ENCODE data around the gene SP7. TPM values are rescaled to one million over a fixed set of nuclear protein-coding genes. Genes with fewer than 3 reads are reported as not detected.

Gene SP7
- total and polyA plus RNA-seq, 2 experiments from 2014 or later: 0.17 TPM; not detected in 1

Other genes starting within 250 kb of the SP7 start
- gene IGFBP6, start 238.7 kb downstream of the SP7 start, total RNA-seq (2014; rRNA removed; shearing (Covaris generic)): 14.1 and 16.6 TPM in 2 replicates
- 14.7 and 17.6 TPM in 2 replicates for gene IGFBP6, start 238.7 kb downstream of the SP7 start, polyA plus RNA-seq (2016; fragmentation: Nextera tagmentation; extraction: Ambion mirVana)
- not detected in 2 replicates for gene SOAT2, start 232.9 kb downstream of the SP7 start, total RNA-seq (2014; rRNA removed; shearing (Covaris generic))
- not detected in 2 replicates for gene SOAT2, start 232.9 kb downstream of the SP7 start, polyA plus RNA-seq (2016; fragmentation: Nextera tagmentation; extraction: Ambion mirVana)
- gene ZNF740, start 155.6 kb downstream of the SP7 start, total RNA-seq (2014; rRNA removed; shearing (Covaris generic)): 13.0 and 13.2 TPM in 2 replicates
- 1.3 and 2.6 TPM in 2 replicates for gene ZNF740, start 155.6 kb downstream of the SP7 start, polyA plus RNA-seq (2016; fragmentation: Nextera tagmentation; extraction: Ambion mirVana)
- 3.6 and 7.1 TPM in 2 replicates for gene CSAD, start 155.4 kb downstream of the SP7 start, total RNA-seq (2014; rRNA removed; shearing (Covaris generic))
- 3.1 and 3.2 TPM in 2 replicates for gene CSAD, start 155.4 kb downstream of the SP7 start, polyA plus RNA-seq (2016; fragmentation: Nextera tagmentation; extraction: Ambion mirVana)
- gene ITGB7, start 129.1 kb downstream of the SP7 start, total RNA-seq (2014; rRNA removed; shearing (Covaris generic)): 0.39 TPM in 1 of 2 replicates, not detected in the other
- gene ITGB7, start 129.1 kb downstream of the SP7 start, polyA plus RNA-seq (2016; fragmentation: Nextera tagmentation; extraction: Ambion mirVana): 0.32 and 0.43 TPM in 2 replicates
- gene RARG, start 104.1 kb downstream of the SP7 start, total RNA-seq (2014; rRNA removed; shearing (Covaris generic)): 39.3 and 50.2 TPM in 2 replicates
- gene RARG, start 104.1 kb downstream of the SP7 start, polyA plus RNA-seq (2016; fragmentation: Nextera tagmentation; extraction: Ambion mirVana): 16.4 and 18.5 TPM in 2 replicates
- 39.6 and 56.5 TPM in 2 replicates for gene ESPL1, start 68.1 kb downstream of the SP7 start, total RNA-seq (2014; rRNA removed; shearing (Covaris generic))
- gene ESPL1, start 68.1 kb downstream of the SP7 start, polyA plus RNA-seq (2016; fragmentation: Nextera tagmentation; extraction: Ambion mirVana): 12.7 and 13.2 TPM in 2 replicates
- 199 and 225 TPM in 2 replicates for gene PFDN5, start 40.8 kb downstream of the SP7 start, total RNA-seq (2014; rRNA removed; shearing (Covaris generic))
- gene PFDN5, start 40.8 kb downstream of the SP7 start, polyA plus RNA-seq (2016; fragmentation: Nextera tagmentation; extraction: Ambion mirVana): 567 and 586 TPM in 2 replicates
- gene MYG1, start 36.7 kb downstream of the SP7 start, total RNA-seq (2014; rRNA removed; shearing (Covaris generic)): 65.0 and 66.5 TPM in 2 replicates
- 94.2 and 100.0 TPM in 2 replicates for gene MYG1, start 36.7 kb downstream of the SP7 start, polyA plus RNA-seq (2016; fragmentation: Nextera tagmentation; extraction: Ambion mirVana)
- gene AAAS, start 14.7 kb downstream of the SP7 start, total RNA-seq (2014; rRNA removed; shearing (Covaris generic)): 77.7 and 81.7 TPM in 2 replicates
- gene AAAS, start 14.7 kb downstream of the SP7 start, polyA plus RNA-seq (2016; fragmentation: Nextera tagmentation; extraction: Ambion mirVana): 36.7 and 40.4 TPM in 2 replicates
- gene SP1, start 43.8 kb upstream of the SP7 start, total RNA-seq (2014; rRNA removed; shearing (Covaris generic)): 68.4 and 73.3 TPM in 2 replicates
- 10.6 and 11.1 TPM in 2 replicates for gene SP1, start 43.8 kb upstream of the SP7 start, polyA plus RNA-seq (2016; fragmentation: Nextera tagmentation; extraction: Ambion mirVana)
- 0.24 TPM in 1 of 2 replicates, not detected in the other for gene AMHR2, start 87.5 kb upstream of the SP7 start, total RNA-seq (2014; rRNA removed; shearing (Covaris generic))
- gene AMHR2, start 87.5 kb upstream of the SP7 start, polyA plus RNA-seq (2016; fragmentation: Nextera tagmentation; extraction: Ambion mirVana): not detected in 2 replicates
- 70.5 and 120 TPM in 2 replicates for gene PRR13, start 105.4 kb upstream of the SP7 start, total RNA-seq (2014; rRNA removed; shearing (Covaris generic))
- 302 and 303 TPM in 2 replicates for gene PRR13, start 105.4 kb upstream of the SP7 start, polyA plus RNA-seq (2016; fragmentation: Nextera tagmentation; extraction: Ambion mirVana)
- 676 and 713 TPM in 2 replicates for gene PCBP2, start 115.7 kb upstream of the SP7 start, total RNA-seq (2014; rRNA removed; shearing (Covaris generic))
- gene PCBP2, start 115.7 kb upstream of the SP7 start, polyA plus RNA-seq (2016; fragmentation: Nextera tagmentation; extraction: Ambion mirVana): 397 and 473 TPM in 2 replicates
- 15.6 and 17.9 TPM in 2 replicates for gene MAP3K12, start 163.1 kb upstream of the SP7 start, total RNA-seq (2014; rRNA removed; shearing (Covaris generic))
- 6.6 and 7.9 TPM in 2 replicates for gene MAP3K12, start 163.1 kb upstream of the SP7 start, polyA plus RNA-seq (2016; fragmentation: Nextera tagmentation; extraction: Ambion mirVana)
- 55.7 and 83.4 TPM in 2 replicates for gene TARBP2, start 164.9 kb upstream of the SP7 start, total RNA-seq (2014; rRNA removed; shearing (Covaris generic))
- gene TARBP2, start 164.9 kb upstream of the SP7 start, polyA plus RNA-seq (2016; fragmentation: Nextera tagmentation; extraction: Ambion mirVana): 52.1 and 57.0 TPM in 2 replicates
- gene NPFF, start 171.1 kb upstream of the SP7 start, total RNA-seq (2014; rRNA removed; shearing (Covaris generic)): 0.69 TPM in 1 of 2 replicates, not detected in the other
- 0.71 and 0.96 TPM in 2 replicates for gene NPFF, start 171.1 kb upstream of the SP7 start, polyA plus RNA-seq (2016; fragmentation: Nextera tagmentation; extraction: Ambion mirVana)